Occipital lobe (tissue), 2 donors: ENCODE data around the gene CUZD1. TPM values are rescaled to one million over a fixed set of nuclear protein-coding genes. Genes with fewer than 3 reads are reported as not detected.

ENCODE experiments used
- DNase-seq: peaks from one replicate; lab custom pipeline; 2025; lab: John Stamatoyannopoulos, UW
- total RNA-seq: library from RNA; depleted of rRNA; stranded (reverse); fragments of >200 nt; gene quantifications from one replicate; pipeline ENCODE4 v1.2.3, GENCODE V29; 2014

CUZD1 gene
- total RNA-seq, 1 donor from 2014 or later: 0.31 TPM

GRCh38 chr10:122821808-122822207 lies 23.8 kb downstream of the CUZD1 start:
- DNase-seq: no peak

GRCh38 chr10:122815458-122815857 lies 30.2 kb downstream of the CUZD1 start:
- DNase-seq: no peak

GRCh38 chr10:122814493-122814892 lies 31.2 kb downstream of the CUZD1 start:
- DNase-seq: no peak

- DNase-seq: no peak
These were observed 32.9 kb downstream of the CUZD1 start for GRCh38 chr10:122812751-122813150.

GRCh38 chr10:122802282-122802681 lies 43.4 kb downstream of the CUZD1 start:
- no peak for DNase-seq

- no peak for DNase-seq
These were observed 46.9 kb downstream of the CUZD1 start for GRCh38 chr10:122798704-122799231.

GRCh38 chr10:122796796-122797195 lies 48.9 kb downstream of the CUZD1 start:
- no peak for DNase-seq

- DNase-seq: no peak
These were observed 49.7 kb downstream of the CUZD1 start for GRCh38 chr10:122795924-122796323.

- DNase-seq: no peak
These were observed 59.4 kb downstream of the CUZD1 start for GRCh38 chr10:122786269-122786668.

- no peak for DNase-seq
These were observed 62.7 kb downstream of the CUZD1 start for GRCh38 chr10:122782911-122783310.

Other genes with a start within 250 kb of the CUZD1 start
- gene C10orf120, start 146.0 kb downstream of the CUZD1 start, total RNA-seq: not detected
- 3.9 TPM for gene FAM24B, start 33.7 kb upstream of the CUZD1 start, total RNA-seq
- not detected for gene FAM24A, start 64.8 kb upstream of the CUZD1 start, total RNA-seq
- 31.8 TPM for gene C10orf88, start 108.4 kb upstream of the CUZD1 start, total RNA-seq
- gene PSTK, start 134.5 kb upstream of the CUZD1 start, total RNA-seq: 12.9 TPM
- gene IKZF5, start 162.9 kb upstream of the CUZD1 start, total RNA-seq: 13.4 TPM
- gene ACADSB, start 163.1 kb upstream of the CUZD1 start, total RNA-seq: 14.5 TPM